ENCODE data around the gene ACADSB.
A peak's percentile ranks its signal among the peaks of the same experiment; 100 is the strongest.

ACADSB gene

GRCh38 chr10:123008355-123009104 lies at the start of gene ACADSB, which contains the start of gene IKZF5:
ACADSB (plus strand) TSS chr10:123009006; CDS start chr10:123009030, 24 bp downstream.
IKZF5 (minus strand) TSS chr10:123008795; CDS start chr10:122998625, 10,170 bp downstream.
- peak; percentile 98 for DNase-seq

- no peak for DNase-seq
These were observed 46.4 kb upstream of the ACADSB start for GRCh38 chr10:122962405-122962804.

- no peak for DNase-seq
These were observed 41.9 kb upstream of the ACADSB start for GRCh38 chr10:122966879-122967278.

- DNase-seq: no peak
These were observed 40.1 kb upstream of the ACADSB start for GRCh38 chr10:122968698-122969097.

GRCh38 chr10:122974023-122974422 lies 34.8 kb upstream of the ACADSB start:
- DNase-seq: no peak

GRCh38 chr10:122974543-122975064 lies 34.2 kb upstream of the ACADSB start:
- no peak for DNase-seq

GRCh38 chr10:122980209-122981065 lies 28.4 kb upstream of the ACADSB start, which contains the start of gene PSTK:
PSTK (plus strand) TSS chr10:122980401; CDS start chr10:122980480, 79 bp downstream.
- DNase-seq: peak; percentile 96

- DNase-seq: no peak
These were observed 27.7 kb upstream of the ACADSB start for GRCh38 chr10:122981066-122981464.

- DNase-seq: no peak
These were observed 24.9 kb upstream of the ACADSB start for GRCh38 chr10:122983898-122984297.

- DNase-seq: no peak
These were observed 24.1 kb upstream of the ACADSB start for GRCh38 chr10:122984708-122985107.

- DNase-seq: no peak
These were observed 22.5 kb upstream of the ACADSB start for GRCh38 chr10:122986335-122986734.

GRCh38 chr10:122988501-122988900 lies 20.3 kb upstream of the ACADSB start:
- DNase-seq: no peak

GRCh38 chr10:122990278-122990677 lies 18.5 kb upstream of the ACADSB start:
- DNase-seq: no peak

GRCh38 chr10:122992031-122992585 lies 16.7 kb upstream of the ACADSB start:
- DNase-seq: no peak

GRCh38 chr10:122993797-122994336 lies 14.9 kb upstream of the ACADSB start:
- no peak for DNase-seq

- no peak for DNase-seq
These were observed 12.9 kb upstream of the ACADSB start for GRCh38 chr10:122995936-122996335.

- no peak for DNase-seq
These were observed 10.9 kb upstream of the ACADSB start for GRCh38 chr10:122997864-122998263.

GRCh38 chr10:122998360-122998917 lies 10.4 kb upstream of the ACADSB start:
- no peak for DNase-seq

GRCh38 chr10:122998934-122999333 lies 9.9 kb upstream of the ACADSB start:
- no peak for DNase-seq

- DNase-seq: no peak
These were observed 9.5 kb upstream of the ACADSB start for GRCh38 chr10:122999347-122999746.

- DNase-seq: no peak
These were observed 8.7 kb upstream of the ACADSB start for GRCh38 chr10:123000155-123000554.

- no peak for DNase-seq
These were observed 7.4 kb upstream of the ACADSB start for GRCh38 chr10:123001370-123001769.

- no peak for DNase-seq
These were observed 4.5 kb upstream of the ACADSB start for GRCh38 chr10:123004298-123004697.
